Gastrocnemius medialis (tissue), 4 donors: ENCODE results near the gene E2F3.

Source experiments
- POLR2A ChIP-seq, 2 donors: fragments of 450-650 bp; IDR thresholded peaks; one replicate each; pipeline ENCODE4 v1.6.1; 2017; ENCODE audit warnings: antibody characterized with exemption in 2 of 2, mild to moderate bottlenecking in 2 of 2, moderate library complexity in 2 of 2
- TF ChIP-seq, protein P1 (sequence below), 5 experiments: fragments of 450-650 bp in 3 of 5; fragments of 200-600 bp in 2 of 5; sonication (generic) in 2 of 5; IDR thresholded peaks in 4 of 5; conservative IDR thresholded peaks in 1 of 5; 1 replicate in 4 of 5; 2 replicates in 1 of 5; pipeline ENCODE4 v1.5.1; 2016 to 2019; ENCODE audit warnings: antibody characterized with exemption in 5 of 5, mild to moderate bottlenecking in 3 of 5, moderate library complexity in 3 of 5

DNA sequence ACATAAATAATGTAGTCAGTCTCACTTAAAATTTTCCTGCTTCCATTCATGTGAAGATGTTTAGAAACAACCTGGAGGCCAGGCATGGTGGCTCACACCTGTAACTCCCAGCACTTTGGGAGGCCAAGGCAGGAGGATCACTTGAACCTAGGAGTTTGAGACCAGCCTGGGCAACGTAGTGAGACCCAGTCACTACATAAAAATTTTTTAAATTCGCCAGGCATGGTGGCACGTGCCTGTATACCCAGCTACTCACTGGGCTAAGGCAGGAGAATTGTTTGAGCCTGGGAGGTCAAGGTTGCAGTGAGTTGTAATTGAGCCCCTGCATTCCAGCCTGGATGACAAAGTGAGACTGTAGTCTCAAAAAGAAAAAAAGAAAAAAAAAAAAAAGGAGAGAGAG is 47.3 kb upstream of the E2F3 start:
- TF ChIP-seq, protein P1, sequence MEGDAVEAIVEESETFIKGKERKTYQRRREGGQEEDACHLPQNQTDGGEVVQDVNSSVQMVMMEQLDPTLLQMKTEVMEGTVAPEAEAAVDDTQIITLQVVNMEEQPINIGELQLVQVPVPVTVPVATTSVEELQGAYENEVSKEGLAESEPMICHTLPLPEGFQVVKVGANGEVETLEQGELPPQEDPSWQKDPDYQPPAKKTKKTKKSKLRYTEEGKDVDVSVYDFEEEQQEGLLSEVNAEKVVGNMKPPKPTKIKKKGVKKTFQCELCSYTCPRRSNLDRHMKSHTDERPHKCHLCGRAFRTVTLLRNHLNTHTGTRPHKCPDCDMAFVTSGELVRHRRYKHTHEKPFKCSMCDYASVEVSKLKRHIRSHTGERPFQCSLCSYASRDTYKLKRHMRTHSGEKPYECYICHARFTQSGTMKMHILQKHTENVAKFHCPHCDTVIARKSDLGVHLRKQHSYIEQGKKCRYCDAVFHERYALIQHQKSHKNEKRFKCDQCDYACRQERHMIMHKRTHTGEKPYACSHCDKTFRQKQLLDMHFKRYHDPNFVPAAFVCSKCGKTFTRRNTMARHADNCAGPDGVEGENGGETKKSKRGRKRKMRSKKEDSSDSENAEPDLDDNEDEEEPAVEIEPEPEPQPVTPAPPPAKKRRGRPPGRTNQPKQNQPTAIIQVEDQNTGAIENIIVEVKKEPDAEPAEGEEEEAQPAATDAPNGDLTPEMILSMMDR (IDR thresholded peaks at IDR 0.05 in 4 of 5, conservative IDR thresholded peaks at IDR 0.05 in 1 of 5) = no peak
- no peak for TF ChIP-seq POLR2A (IDR thresholded peaks at IDR 0.05)
